MM.1S (cell line): ENCODE measurements around the gene TSPAN15.

Experiments
- DNase-seq: peaks from one replicate; pipeline ENCODE4 v3.0.0-alpha.2; 2015
- H2AFZ ChIP-seq: fragments of 300-600 bp; sonication (generic); 2 replicates; pipeline ENCODE4 v1.6.0; 2016; ENCODE audit warnings: antibody characterized with exemption, low read length
- H3F3A ChIP-seq: fragments of 300-600 bp; sonication (generic); 2 replicates; pipeline ENCODE4 v1.6.1; 2016; ENCODE audit warnings: mild to moderate bottlenecking, antibody characterized with exemption, low read length, moderate library complexity, mixed read lengths; ENCODE audit not compliant: insufficient read depth
- H3K27ac ChIP-seq: fragments of 300-600 bp; sonication (generic); 2 replicates; pipeline ENCODE4 v1.5.1; 2016; ENCODE audit warnings: mild to moderate bottlenecking, low read length
- H3K27me3 ChIP-seq: fragments of 300-600 bp; sonication (generic); replicated peaks from 2 replicates; pipeline ENCODE4 v1.6.0; 2016; ENCODE audit warnings: low read length; ENCODE audit not compliant: insufficient read depth
- H3K36me3 ChIP-seq: fragments of 300-600 bp; sonication (generic); replicated peaks from 2 replicates; pipeline ENCODE4 v1.6.1; 2016; ENCODE audit warnings: mild to moderate bottlenecking, low read length, mixed read lengths; ENCODE audit not compliant: insufficient read depth
- H3K4me1 ChIP-seq: fragments of 300-600 bp; sonication (generic); 2 replicates; pipeline ENCODE4 v1.6.1; 2016; ENCODE audit warnings: low read length, mixed read lengths
- H3K4me2 ChIP-seq: fragments of 300-600 bp; sonication (generic); 2 replicates; pipeline ENCODE4 v1.6.0; 2016; ENCODE audit warnings: low read depth, low read length
- H3K4me3 ChIP-seq: fragments of 300-600 bp; sonication (generic); 2 replicates; pipeline ENCODE4 v1.5.1; 2016; ENCODE audit warnings: low read length, mixed read lengths
- H3K79me2 ChIP-seq: fragments of 300-600 bp; sonication (generic); 2 replicates; pipeline ENCODE4 v1.6.1; 2016; ENCODE audit warnings: mixed run types, low read length, mixed read lengths
- H3K9ac ChIP-seq: fragments of 300-600 bp; sonication (generic); 2 replicates; pipeline ENCODE4 v1.6.1; 2016; ENCODE audit warnings: low read length, mixed read lengths
- H3K9me2 ChIP-seq: fragments of 300-600 bp; sonication (generic); replicated peaks from 2 replicates; pipeline ENCODE4 v1.6.1; 2016; ENCODE audit warnings: mild to moderate bottlenecking, low read length, mixed read lengths; ENCODE audit not compliant: insufficient read depth
- H3K9me3 ChIP-seq: fragments of 300-600 bp; sonication (generic); replicated peaks from 2 replicates; pipeline ENCODE4 v1.6.1; 2016; ENCODE audit warnings: mild to moderate bottlenecking, low read length, mixed read lengths; ENCODE audit not compliant: insufficient read depth
- H4K20me1 ChIP-seq: fragments of 300-600 bp; sonication (generic); 2 replicates; pipeline ENCODE4 v1.6.1; 2016; ENCODE audit warnings: mild to moderate bottlenecking, low read length, moderate library complexity, mixed read lengths; ENCODE audit not compliant: insufficient read depth
- EZH2 ChIP-seq: fragments of 300-600 bp; sonication (generic); optimal IDR thresholded peaks from 2 replicates; pipeline ENCODE3; 2017; ENCODE audit warnings: low read depth, mild to moderate bottlenecking, antibody characterized with exemption, low read length, mixed read lengths
- EZH2phosphoT487 ChIP-seq: fragments of 300-600 bp; sonication (generic); IDR thresholded peaks from 2 replicates; pipeline ENCODE4 v1.6.1; 2018; ENCODE audit warnings: antibody characterized with exemption, low read length
- TF ChIP-seq, protein P1 (sequence below): fragments of 300-600 bp; sonication (generic); IDR thresholded peaks from 2 replicates; pipeline ENCODE4 v1.5.1; 2016; ENCODE audit warnings: antibody characterized with exemption, low read length, mixed read lengths

TSPAN15 gene

DNA sequence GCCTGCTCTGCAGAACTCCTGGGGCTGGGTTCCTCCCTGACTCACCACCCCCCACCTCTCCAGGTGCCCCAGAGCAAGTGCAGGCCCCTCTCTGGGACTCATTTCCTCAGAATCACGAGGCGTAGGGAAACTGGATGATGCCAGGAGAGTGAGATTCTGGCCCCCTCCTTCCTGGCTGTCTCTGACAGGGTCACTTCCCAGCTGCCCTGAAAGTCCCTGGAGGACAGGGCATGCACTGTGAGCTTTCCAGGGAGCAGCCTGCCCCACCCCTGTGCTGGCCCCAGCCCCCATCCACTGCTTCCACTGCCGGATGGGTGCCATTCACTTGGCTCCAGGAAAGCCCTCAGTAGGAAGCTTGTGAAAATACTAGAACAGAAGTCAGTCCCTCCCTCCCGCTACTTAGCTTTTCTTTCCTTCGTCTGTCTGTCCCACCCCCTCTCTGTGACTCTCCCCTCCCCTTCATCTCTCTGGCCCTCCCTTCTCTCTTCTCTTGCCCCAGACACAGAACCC lies 44.9 kb upstream of the TSPAN15 start:
- peaks cover 10% of the 10 kb centered on the region for H3K4me1 ChIP-seq
- H3K79me2 ChIP-seq = no peaks in the 10 kb centered on the region
- no peaks in the 10 kb centered on the region for H3K36me3 ChIP-seq
- H3K4me3 ChIP-seq = no peak overlapping the region
- H3K9ac ChIP-seq = no peak overlapping the region
- no peak overlapping the region for H3K4me2 ChIP-seq
- no peaks in the 10 kb centered on the region for H3K9me3 ChIP-seq
- H4K20me1 ChIP-seq = no peaks in the 10 kb centered on the region
- TF ChIP-seq, protein P1, sequence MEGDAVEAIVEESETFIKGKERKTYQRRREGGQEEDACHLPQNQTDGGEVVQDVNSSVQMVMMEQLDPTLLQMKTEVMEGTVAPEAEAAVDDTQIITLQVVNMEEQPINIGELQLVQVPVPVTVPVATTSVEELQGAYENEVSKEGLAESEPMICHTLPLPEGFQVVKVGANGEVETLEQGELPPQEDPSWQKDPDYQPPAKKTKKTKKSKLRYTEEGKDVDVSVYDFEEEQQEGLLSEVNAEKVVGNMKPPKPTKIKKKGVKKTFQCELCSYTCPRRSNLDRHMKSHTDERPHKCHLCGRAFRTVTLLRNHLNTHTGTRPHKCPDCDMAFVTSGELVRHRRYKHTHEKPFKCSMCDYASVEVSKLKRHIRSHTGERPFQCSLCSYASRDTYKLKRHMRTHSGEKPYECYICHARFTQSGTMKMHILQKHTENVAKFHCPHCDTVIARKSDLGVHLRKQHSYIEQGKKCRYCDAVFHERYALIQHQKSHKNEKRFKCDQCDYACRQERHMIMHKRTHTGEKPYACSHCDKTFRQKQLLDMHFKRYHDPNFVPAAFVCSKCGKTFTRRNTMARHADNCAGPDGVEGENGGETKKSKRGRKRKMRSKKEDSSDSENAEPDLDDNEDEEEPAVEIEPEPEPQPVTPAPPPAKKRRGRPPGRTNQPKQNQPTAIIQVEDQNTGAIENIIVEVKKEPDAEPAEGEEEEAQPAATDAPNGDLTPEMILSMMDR = no peak
- TF ChIP-seq EZH2 (no peak), EZH2phosphoT487 (no peak)
- DNase-seq = no peak
- H3K27ac ChIP-seq = no peak overlapping the region
- H3K27me3 ChIP-seq = no peaks in the 10 kb centered on the region
- peaks cover 4% of the 10 kb centered on the region for H3F3A ChIP-seq
- H3K9me2 ChIP-seq = no peaks in the 10 kb centered on the region
- no peak overlapping the region for H2AFZ ChIP-seq

DNA sequence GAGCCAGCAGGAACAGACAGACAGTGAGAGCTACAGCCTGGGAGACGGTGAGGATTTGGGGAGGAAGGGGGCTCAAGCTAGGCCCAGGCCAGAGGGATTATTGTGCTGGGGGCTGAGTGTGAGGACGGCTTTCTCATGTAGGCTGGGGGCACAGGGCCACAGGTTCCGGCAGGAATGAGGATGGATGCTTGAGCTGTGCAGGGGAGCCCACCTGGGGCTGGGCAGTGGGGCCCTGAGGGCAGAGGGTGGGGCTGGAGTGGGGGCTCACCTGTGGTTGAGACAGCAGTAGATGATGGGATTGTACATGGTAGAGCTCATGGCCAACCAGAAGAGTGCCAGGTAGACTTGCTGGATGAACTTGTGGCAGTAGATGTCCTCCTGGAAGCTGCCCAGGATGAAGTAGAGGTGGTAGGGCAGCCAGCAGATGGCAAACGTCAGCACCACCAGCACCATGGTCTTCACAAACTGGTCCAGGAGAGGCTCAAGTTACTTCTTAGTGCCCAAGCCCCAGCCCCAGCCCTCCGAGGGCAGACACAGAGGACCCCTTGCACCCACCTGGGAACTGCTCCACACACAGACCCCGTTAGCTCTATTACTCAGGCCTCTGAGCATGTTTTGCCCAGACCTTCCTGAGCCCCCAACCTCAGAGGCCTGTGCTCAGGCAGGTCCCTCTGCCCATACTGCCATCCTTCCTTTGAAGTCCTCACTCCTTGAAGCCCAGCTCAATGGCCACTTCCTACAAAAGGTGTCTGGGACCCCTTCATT lies 44.3 kb upstream of the TSPAN15 start:
- Histone ChIP-seq H3K4me2 (no peak overlapping the region), H3K27me3 (no peaks in the 10 kb centered on the region), H2AFZ (no peak overlapping the region), H4K20me1 (no peaks in the 10 kb centered on the region), H3K4me3 (no peak overlapping the region), H3F3A (peaks cover 4% of the 10 kb centered on the region), H3K9me2 (no peaks in the 10 kb centered on the region), H3K4me1 (peaks cover 10% of the 10 kb centered on the region), H3K9me3 (no peaks in the 10 kb centered on the region), H3K79me2 (no peaks in the 10 kb centered on the region), H3K36me3 (no peaks in the 10 kb centered on the region), H3K27ac (no peak overlapping the region), H3K9ac (no peak overlapping the region)
- TF ChIP-seq, protein P1 = no peak
- no peak for TF ChIP-seq EZH2
- TF ChIP-seq EZH2phosphoT487 = no peak
- no peak for DNase-seq

DNA sequence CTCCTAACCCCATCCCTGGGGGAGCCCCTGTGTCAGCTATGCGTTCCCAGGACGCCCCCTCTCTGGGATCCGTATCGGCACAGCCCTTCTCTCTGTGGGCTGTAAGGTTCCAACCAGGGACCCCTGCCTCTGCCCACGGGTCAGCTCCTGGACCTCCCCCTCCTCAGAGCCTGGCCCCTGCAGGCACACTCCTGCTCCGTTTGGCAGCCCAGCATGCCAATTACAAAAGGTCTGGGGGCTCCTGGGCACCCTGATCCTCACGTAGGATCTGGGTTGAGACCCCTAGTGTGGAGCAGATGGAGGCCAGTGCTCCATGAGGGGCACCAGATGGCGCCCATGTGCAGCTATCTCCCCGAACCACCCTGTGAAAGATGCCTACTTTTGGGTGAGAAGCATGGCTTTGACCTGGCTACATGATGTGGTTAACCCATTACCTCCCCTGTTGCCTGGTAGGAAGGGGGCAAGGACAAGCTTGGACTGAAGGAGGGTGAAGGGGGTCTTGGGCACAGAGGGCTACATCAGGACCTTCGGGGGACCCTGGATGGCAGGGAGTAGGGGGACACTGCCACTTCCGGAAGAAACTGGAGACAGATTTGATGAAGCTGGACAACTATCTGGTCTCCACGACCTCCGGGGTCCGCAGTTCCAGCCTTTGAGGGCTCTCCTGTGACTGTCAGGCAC lies 43.5 kb upstream of the TSPAN15 start:
- Histone ChIP-seq H3K4me1 (peaks cover 10% of the 10 kb centered on the region), H3K9me3 (no peaks in the 10 kb centered on the region), H3K27me3 (no peaks in the 10 kb centered on the region), H3F3A (peaks cover 4% of the 10 kb centered on the region), H4K20me1 (no peaks in the 10 kb centered on the region), H3K4me3 (peak overlapping the region; percentile 34; the same call in 1 of the 2 replicates), H3K4me2 (peak overlapping the region; percentile 76; the same call in 1 of the 2 replicates), H3K9ac (peak overlapping the region; percentile 60; the same call in 1 of the 2 replicates), H3K36me3 (no peaks in the 10 kb centered on the region), H2AFZ (peak overlapping the region; percentile 84), H3K79me2 (no peaks in the 10 kb centered on the region), H3K9me2 (no peaks in the 10 kb centered on the region), H3K27ac (no peak overlapping the region)
- TF ChIP-seq, protein P1 = peak; percentile 60
- no peak for TF ChIP-seq EZH2
- peak; percentile 45 for DNase-seq
